Ovary (tissue), 9 donors: ENCODE results near the gene SSC5D. TPM values are rescaled to one million over a fixed set of nuclear protein-coding genes. Genes with fewer than 3 reads are reported as not detected.

Experiments
- DNase-seq, 5 donors: peaks; one replicate each; pipeline ENCODE4 v3.0.0-alpha.2; 2019 to 2020
- H3K27ac ChIP-seq, 2 donors: fragments of 200-600 bp; one replicate each; pipeline versions ENCODE4 v1.5.1 to v1.8.0; 2019 to 2022
- H3K27me3 ChIP-seq: fragments of 200-600 bp; one replicate; pipeline ENCODE4 v1.8.0; 2022
- H3K36me3 ChIP-seq: fragments of 200-600 bp; sonication (generic); one replicate; pipeline ENCODE4 v1.5.1; 2019
- H3K4me1 ChIP-seq: one replicate; pipeline ENCODE4 v1.8.1; 2013; ENCODE audit warnings: mild to moderate bottlenecking, moderate library complexity; ENCODE audit not compliant: insufficient read depth
- H3K4me3 ChIP-seq: fragments of 200-600 bp; sonication (generic); one replicate; pipeline ENCODE4 v1.5.1; 2017
- H3K9me3 ChIP-seq, 2 donors: fragments of 200-600 bp in 1 of 2; sonication (generic) in 1 of 2; one replicate each; pipeline versions ENCODE4 v1.5.1 to v1.8.1; 2013 to 2019; ENCODE audit warnings: mild to moderate bottlenecking in 1 of 2, moderate library complexity in 1 of 2
- CTCF ChIP-seq, 3 donors: fragments of 450-650 bp in 2 of 3; fragments of 200-600 bp in 1 of 3; IDR thresholded peaks; one replicate each; pipeline versions ENCODE4 v1.5.1 to v1.8.0; 2016 to 2022; ENCODE audit warnings: antibody characterized with exemption in 3 of 3, mild to moderate bottlenecking in 1 of 3
- EP300 ChIP-seq: sonication (generic); formaldehyde crosslinking; IDR thresholded peaks from one replicate; pipeline ENCODE4 v1.6.1; 2017; ENCODE audit warnings: antibody characterized with exemption
- POLR2A ChIP-seq: fragments of 450-650 bp; IDR thresholded peaks from one replicate; pipeline ENCODE4 v1.6.1; 2017; ENCODE audit warnings: antibody characterized with exemption, mild to moderate bottlenecking, moderate library complexity
- WGBS, 3 donors: extraction: QIAGEN DNeasy Blood & Tissue Kit in 1 of 3; methylation state at CpG; one replicate each; pipeline versions ENCODE4 v1.1.5 to v1.1.7; 2013 to 2017; 5-methylcytosine and 5-hydroxymethylcytosine counted together
- intact Hi-C, 4 donors: fragments of 100-400 bp; cut with DNase I; formaldehyde crosslinking; loops; one replicate each; pipeline versions ENCODE4 v1.11.0 to v1.15.1; 2022 to 2023
- polyA plus RNA-seq, 2 donors: library from polyadenylated mRNA; stranded (reverse); fragments of 200-250 nt in 1 of 2; fragments of 350-450 nt in 1 of 2; fragmentation: Illumina TruSeq in 1 of 2; extraction: RNeasy Lipid Tissue Mini Kit (QIAGEN cat#74804) in 1 of 2; gene quantifications; one replicate each; pipeline ENCODE4 v1.2.3, GENCODE V29; 2013 to 2014
- total RNA-seq, 7 donors: library from RNA; depleted of rRNA in 2 of 7; stranded (reverse); fragments of >200 nt in 2 of 7; fragmentation: NEBNext Ultra II Directional in 3 of 7; extraction: Animal tissue kit (Norgen Biotek cat#: 25700) in 3 of 7; gene quantifications; one replicate each; pipeline versions ENCODE4 v1.1.0 to v1.2.4, GENCODE V29; 2016 to 2023
- donor health status: DM: no; HTN: no; CAD: no; lungs with moderate emphysema.
- donor health status: DM: no; HTN: no; CAD: no.
- donor health status: Bipolar disorder and iron deficiency.
- donor health status: DM: yes; HTN: yes; CAD: no.
- donor health status: DM: no; HTN: no; CAD: no.
- donor health status: DM: yes; HTN: yes; CAD: no.

The SSC5D gene
- total and polyA plus RNA-seq, 9 donors, result 5.7 to 29.7 (median 12.4) TPM

GRCh38 chr19:55482967-55483705 lies 5.1 kb upstream of the SSC5D start:
- H3K27ac ChIP-seq, result no peak overlapping the region
- H3K36me3 ChIP-seq, result no peaks in the 10 kb centered on the region
- no peak overlapping the region for H3K4me3 ChIP-seq
- no peaks in the 10 kb centered on the region for H3K9me3 ChIP-seq
- DNase-seq, result peak in 2 of 5 donors; percentile 44 to 48
- intact Hi-C loops, result no loop called here
- no peak for TF ChIP-seq EP300
- no peak for TF ChIP-seq CTCF (IDR thresholded peaks at IDR 0.05)
- no peak for TF ChIP-seq POLR2A
- peaks cover 26% of the 10 kb centered on the region for H3K4me1 ChIP-seq
- 91 to 94% (median 93%) methylated on average over 46 to 47 of the region's 47 CpGs for WGBS, 3 donors
- H3K27me3 ChIP-seq, result no peaks in the 10 kb centered on the region

GRCh38 chr19:55483706-55484592 lies 4.3 kb upstream of the SSC5D start:
- TF ChIP-seq EP300 (no peak), CTCF (IDR thresholded peaks at IDR 0.05) (no peak), POLR2A (no peak)
- H3K4me3 ChIP-seq, result peak overlapping the region; percentile 72
- no peaks in the 10 kb centered on the region for H3K9me3 ChIP-seq
- 76 to 83% (median 78%) methylated on average over 34 to 46 of the region's 46 CpGs for WGBS, 3 donors
- intact Hi-C loops, result no loop called here
- H3K27ac ChIP-seq, result no peak overlapping the region
- H3K36me3 ChIP-seq, result no peaks in the 10 kb centered on the region
- no peaks in the 10 kb centered on the region for H3K27me3 ChIP-seq
- peaks cover 28% of the 10 kb centered on the region for H3K4me1 ChIP-seq
- peak in 3 of 5 donors; percentile 48 to 57 (median 50) for DNase-seq

GRCh38 chr19:55484593-55485438 lies 3.4 kb upstream of the SSC5D start, which contains the start of gene NAT14:
Gene NAT14 (plus strand): TSS chr19:55485188. CDS start chr19:55485709, 521 bp downstream.
- peaks cover 28% of the 10 kb centered on the region for H3K4me1 ChIP-seq
- intact Hi-C loops, result no loop called here
- TF ChIP-seq POLR2A (peak; percentile 20), EP300 (no peak), CTCF (IDR thresholded peaks at IDR 0.05) (no peak)
- peak within 1 kb of the TSS; percentile 85 to 89 for H3K27ac ChIP-seq
- H3K27me3 ChIP-seq, result no peaks in the 10 kb centered on the region
- DNase-seq, result peak; percentile 70 to 86 (median 80)
- peak within 1 kb of the TSS; percentile 72 for H3K4me3 ChIP-seq
- 1 to 2% (median 2%) methylated on average over 47 to 78 of the region's 78 CpGs for WGBS, 3 donors
- H3K36me3 ChIP-seq, result no peaks in the 10 kb centered on the region
- no peaks in the 10 kb centered on the region for H3K9me3 ChIP-seq
